MCF 10A (cell line): ENCODE data around the gene ZNF486. TPM values are rescaled to one million over a fixed set of nuclear protein-coding genes. Genes with fewer than 3 reads are reported as not detected.
"Not testable (repeated sequence)": the region's sequence is repeated elsewhere in the genome, so short reads cannot be mapped to it uniquely, and the experiment has no call there.

Source experiments
- Bru-seq: library from RNA; stranded (reverse); fragments of 400-500 nt; gene quantifications from one replicate; lab custom pipeline; 2021; lab: Mats Ljungman, UMichigan
- BruChase-seq, 2 experiments: library from RNA; stranded (reverse); fragments of 400-500 nt; gene quantifications; one replicate each; lab custom pipeline; 2021; lab: Mats Ljungman, UMichigan
- BruUV-seq: library from RNA; stranded (reverse); fragments of 400-500 nt; replicated peaks from 2 replicates; lab custom pipeline; 2021; lab: Mats Ljungman, UMichigan
- CTCF ChIA-PET: fragments of 300-600 bp; sonication (Branson Sonifier 250); formaldehyde crosslinking; extraction: SDS; loops from one replicate; lab custom pipeline; 2021; ENCODE audit warnings: antibody characterized with exemption, inconsistent platforms; lab: Yijun Ruan, JAX
- POLR2A ChIA-PET: fragments of 300-600, 350-650 bp; sonication (Branson Sonifier 250); formaldehyde crosslinking; extraction: SDS; loops from one replicate; lab custom pipeline; 2020; ENCODE audit warnings: antibody characterized with exemption, inconsistent platforms; lab: Yijun Ruan, JAX
- DNase-seq: peaks from one replicate; pipeline ENCODE4 v3.0.0-alpha.2; 2018; ENCODE audit not compliant: unreplicated experiment
- H3K27ac Mint-ChIP-seq: one replicate; pipeline ENCODE4 v1.8.0; 2022; ENCODE audit warnings: mild to moderate bottlenecking, low read depth, mixed read lengths; ENCODE audit not compliant: unreplicated experiment
- H3K27me3 Mint-ChIP-seq: one replicate; pipeline ENCODE4 v1.8.0; 2022; ENCODE audit warnings: mixed read lengths; ENCODE audit not compliant: insufficient read depth, unreplicated experiment
- H3K36me3 Mint-ChIP-seq: one replicate; pipeline ENCODE4 v1.8.0; 2022; ENCODE audit warnings: mild to moderate bottlenecking, moderate library complexity, mixed read lengths; ENCODE audit not compliant: insufficient read depth, unreplicated experiment
- H3K4me1 Mint-ChIP-seq: one replicate; pipeline ENCODE4 v1.8.0; 2022; ENCODE audit warnings: mixed read lengths; ENCODE audit not compliant: insufficient read depth, unreplicated experiment
- H3K4me3 Mint-ChIP-seq: one replicate; pipeline ENCODE4 v1.8.0; 2022; ENCODE audit warnings: mild to moderate bottlenecking, moderate library complexity, mixed read lengths; ENCODE audit not compliant: unreplicated experiment
- H3K9me3 Mint-ChIP-seq: one replicate; pipeline ENCODE4 v1.8.0; 2022; ENCODE audit warnings: mixed read lengths; ENCODE audit not compliant: unreplicated experiment
- CTCF ChIP-seq: fragments of 200-600 bp; IDR thresholded peaks from one replicate; pipeline ENCODE4 v1.8.0; 2022; ENCODE audit warnings: antibody characterized with exemption, mild to moderate bottlenecking; ENCODE audit not compliant: unreplicated experiment
- intact Hi-C: fragments of 100-400 bp; cut with micrococcal nuclease; formaldehyde crosslinking; loops from 2 replicates; pipeline ENCODE4 v1.14.1; 2022
- long read RNA-seq: library from polyadenylated mRNA; stranded (forward); transcript quantifications from one replicate; pipeline ENCODE4 v2.0.0, GENCODE V29; 2022
- total RNA-seq: library from RNA; stranded (reverse); gene quantifications from 2 replicates; pipeline ENCODE4 v1.2.3, GENCODE V29; 2022

ZNF486 gene
- total RNA-seq (not detected in 2 replicates), Bru-seq, nascent RNA (percentile 10 among the genes with signal in this experiment), BruChase-seq, experiment 1, labeled RNA remaining after a 6-hour chase (not detected), BruChase-seq, experiment 2, labeled RNA remaining after a 2-hour chase (not detected)
- long read RNA-seq, result 0 reads

- Mint-ChIP-seq H3K9me3 (peaks cover 35% of the 10 kb centered on the region), H3K27me3 (no peaks in the 10 kb centered on the region), H3K4me1 (no peaks in the 10 kb centered on the region), H3K36me3 (no peaks in the 10 kb centered on the region), H3K4me3 (no peak within 1 kb of the TSS), H3K27ac (no peak within 1 kb of the TSS)
- ChIA-PET POLR2A (no interaction called here), CTCF (interaction anchor here (0.6 kb wide), 1 partner anchor 136 kb away, joined by 3 read pairs; no protein-coding TSS in a partner anchor)
- BruUV-seq, result no TSS peak
- no peak for TF ChIP-seq CTCF
- intact Hi-C loops, result no loop called here
- no peak for DNase-seq
These were observed at the start of gene ZNF486 for GRCh38 chr19:20167020-20167644. Gene ZNF486, plus strand, starts transcription at chr19:20167214. Its CDS starts 117 bp downstream, at chr19:20167331.

GRCh38 chr19:20118064-20118839 is 48.8 kb upstream of the ZNF486 start:
- H3K9me3 Mint-ChIP-seq, DNase-seq, BruUV-seq, intact Hi-C loops, POLR2A ChIA-PET, H3K27me3 Mint-ChIP-seq, H3K27ac Mint-ChIP-seq, CTCF ChIA-PET, H3K4me3 Mint-ChIP-seq, H3K4me1 Mint-ChIP-seq, H3K36me3 Mint-ChIP-seq: not testable (repeated sequence)

GRCh38 chr19:20124879-20125278 is 42.1 kb upstream of the ZNF486 start:
- Mint-ChIP-seq H3K9me3 (peaks cover 20% of the 10 kb centered on the region), H3K4me3 (no peak overlapping the region), H3K27ac (no peak overlapping the region), H3K4me1 (no peaks in the 10 kb centered on the region), H3K27me3 (no peaks in the 10 kb centered on the region), H3K36me3 (peaks cover 5% of the 10 kb centered on the region)
- TF ChIP-seq CTCF, result no peak
- DNase-seq, result no peak
- ChIA-PET CTCF (interaction anchor here (0.6 kb wide), 1 partner anchor 99 kb away, joined by 3 read pairs; no protein-coding TSS in a partner anchor), POLR2A (no interaction called here)
- BruUV-seq, result no TSS peak
- intact Hi-C loops, result no loop called here

GRCh38 chr19:20132933-20133332 is 34.1 kb upstream of the ZNF486 start:
- H3K4me3 Mint-ChIP-seq, H3K36me3 Mint-ChIP-seq, H3K4me1 Mint-ChIP-seq, BruUV-seq, H3K27me3 Mint-ChIP-seq, CTCF ChIA-PET, H3K27ac Mint-ChIP-seq, intact Hi-C loops, POLR2A ChIA-PET, DNase-seq, H3K9me3 Mint-ChIP-seq: not testable (repeated sequence)

- H3K4me1 Mint-ChIP-seq, H3K36me3 Mint-ChIP-seq, intact Hi-C loops, DNase-seq, H3K4me3 Mint-ChIP-seq, H3K9me3 Mint-ChIP-seq, BruUV-seq, H3K27me3 Mint-ChIP-seq, H3K27ac Mint-ChIP-seq, POLR2A ChIA-PET, CTCF ChIA-PET: not testable (repeated sequence)
These were observed 29.3 kb upstream of the ZNF486 start for GRCh38 chr19:20137714-20138113.
